NK-92 treated with Interleukin-12 subunit alpha and Interleukin-12 subunit beta, amount 100 ng/mL, for 24 hours (cell line): ENCODE data around the gene SEC61B.

Experiments used
- DNase-seq: peaks from one replicate; lab custom pipeline; 2025; lab: John Stamatoyannopoulos, UW

Gene SEC61B

GRCh38 chr9:99274016-99274415 lies 51.9 kb downstream of the SEC61B start:
- DNase-seq = no peak

DNA sequence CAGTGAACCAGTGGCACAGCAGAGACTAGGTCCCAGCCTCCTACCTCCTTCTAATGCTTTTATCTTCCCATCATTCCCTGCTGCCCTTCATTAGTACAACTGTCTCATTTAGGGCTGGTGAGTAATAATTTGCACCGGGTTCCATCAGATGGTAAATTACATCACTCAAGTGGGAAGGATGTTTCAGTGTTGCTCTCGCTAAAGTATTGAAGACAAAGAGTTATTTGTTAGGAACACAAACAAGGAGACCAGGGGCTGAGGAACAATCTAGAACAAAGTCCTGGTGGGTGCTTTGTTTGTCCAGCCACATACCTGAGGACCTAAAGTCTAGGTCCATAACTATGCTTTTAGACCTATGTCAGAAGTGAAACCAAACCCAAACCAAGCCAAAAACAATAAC lies 52.4 kb downstream of the SEC61B start:
- DNase-seq = no peak
